Right lobe of liver (tissue), 6 donors: ENCODE measurements around the gene FAF2. TPM values are rescaled to one million over a fixed set of nuclear protein-coding genes. Genes with fewer than 3 reads are reported as not detected.

Source experiments
- ATAC-seq, 4 donors: fragments of 200-7000 bp; cut with Tn5 transposase; one replicate each; pipeline ENCODE4 v1.9.1; 2020; ENCODE audit warnings: mild to moderate bottlenecking in 4 of 4, moderate library complexity in 4 of 4
- DNase-seq, 3 donors: peaks; one replicate each; pipeline ENCODE4 v3.0.0-alpha.2; 2020
- H3K27ac ChIP-seq, 3 donors: fragments of 200-600 bp; one replicate each; pipeline ENCODE4 v1.8.0; 2022
- H3K27me3 ChIP-seq, 2 donors: fragments of 200-600 bp; one replicate each; pipeline ENCODE4 v1.8.0; 2022
- H3K36me3 ChIP-seq, 4 donors: fragments of 200-600 bp; sonication (generic) in 1 of 4; one replicate each; pipeline versions ENCODE4 v1.5.1 to v1.8.0; 2017 to 2022; ENCODE audit warnings: control low read depth in 1 of 4
- H3K4me1 ChIP-seq, 4 donors: fragments of 200-600 bp; sonication (generic) in 1 of 4; one replicate each; pipeline versions ENCODE4 v1.5.1 to v1.8.0; 2017 to 2022; ENCODE audit warnings: control low read depth in 1 of 4
- H3K4me3 ChIP-seq, 3 donors: fragments of 200-600 bp; one replicate each; pipeline ENCODE4 v1.8.0; 2022
- H3K9me3 ChIP-seq, 4 donors: fragments of 200-600 bp; sonication (generic) in 1 of 4; one replicate each; pipeline versions ENCODE4 v1.5.1 to v1.8.0; 2017 to 2022; ENCODE audit warnings: control low read depth in 1 of 4
- CTCF ChIP-seq, 4 donors: fragments of 200-600 bp in 3 of 4; fragments of 450-650 bp in 1 of 4; IDR thresholded peaks; one replicate each; pipeline versions ENCODE4 v1.5.1 to v1.8.0; 2016 to 2022; ENCODE audit warnings: antibody characterized with exemption in 4 of 4, mild to moderate bottlenecking in 2 of 4
- POLR2A ChIP-seq: fragments of 450-650 bp; IDR thresholded peaks from one replicate; pipeline ENCODE4 v1.6.1; 2017; ENCODE audit warnings: antibody characterized with exemption, mild to moderate bottlenecking
- WGBS: methylation state at CpG from one replicate; pipeline ENCODE4 v1.1.6; 2018; ENCODE audit warnings: low coverage, low lambda C conversion rate; ENCODE audit not compliant: insufficient coverage; ENCODE audit errors: missing lambda C conversion rate; 5-methylcytosine and 5-hydroxymethylcytosine counted together
- intact Hi-C, 2 donors: fragments of 100-400 bp; cut with DNase I; formaldehyde crosslinking; loops; one replicate each; pipeline versions ENCODE4 v1.11.2 to v1.14.1; 2022
- total RNA-seq, 6 experiments: library from RNA; depleted of rRNA in 2 of 6; stranded (reverse); fragments of >200 nt in 2 of 6; fragmentation: NEBNext Ultra II Directional in 3 of 6; extraction: Animal tissue kit (Norgen Biotek cat#: 25700) in 3 of 6; gene quantifications; one replicate each; pipeline versions ENCODE4 v1.1.0 to v1.2.4, GENCODE V29; 2016 to 2023
- donor health status: DM: no; HTN: yes; CAD: no.
- donor health status: DM: no; HTN: no; CAD: no.
- donor health status: DM: no; HTN: no; CAD: no.
- donor health status: DM: no; HTN: yes; CAD: no.
- donor health status: DM: no; HTN: yes; CAD: no.

FAF2 gene
- total RNA-seq, 6 experiments from 2014 or later = 17.5 to 23.3 (median 19.8) TPM

- intact Hi-C loops = no loop called here
- H3K27me3 ChIP-seq = no peaks in the 10 kb centered on the region
- no peak overlapping the region for H3K4me3 ChIP-seq
- no peak overlapping the region for H3K27ac ChIP-seq
- no peaks in the 10 kb centered on the region for H3K9me3 ChIP-seq
- H3K36me3 ChIP-seq = no peaks in the 10 kb centered on the region
- DNase-seq = no peak
- WGBS = 88% methylated on average over 7 of the region's 7 CpGs
- TF ChIP-seq CTCF (IDR thresholded peaks at IDR 0.05) (no peak), POLR2A (no peak)
- peaks cover 0 to 27% (median 6%) of the 10 kb centered on the region in 4 donors for H3K4me1 ChIP-seq
- no peak for ATAC-seq
Measured at GRCh38 chr5:176473335-176474006, 25.3 kb downstream of the FAF2 start.

- intact Hi-C loops = no loop called here
- peaks cover 0 to 17% (median under 1%) of the 10 kb centered on the region in 4 donors for H3K4me1 ChIP-seq
- ATAC-seq (no peak), DNase-seq (no peak)
- no peaks in the 10 kb centered on the region for H3K27me3 ChIP-seq
- no peak overlapping the region for H3K27ac ChIP-seq
- TF ChIP-seq POLR2A (no peak), CTCF (IDR thresholded peaks at IDR 0.05) (no peak)
- no peaks in the 10 kb centered on the region for H3K9me3 ChIP-seq
- WGBS = 100% methylated on average over 1 of the region's 1 CpG
- no peak overlapping the region for H3K4me3 ChIP-seq
- peaks cover 0 to 2% (median 0%) of the 10 kb centered on the region in 4 donors for H3K36me3 ChIP-seq
Measured at GRCh38 chr5:176474476-176474875, 26.3 kb downstream of the FAF2 start.

GRCh38 chr5:176481711-176482110 is 33.5 kb downstream of the FAF2 start:
- H3K27me3 ChIP-seq = no peaks in the 10 kb centered on the region
- H3K4me3 ChIP-seq = no peak overlapping the region
- peaks cover 0 to 12% (median 2%) of the 10 kb centered on the region in 4 donors for H3K36me3 ChIP-seq
- DNase-seq (no peak), ATAC-seq (no peak)
- intact Hi-C loops = no loop called here
- WGBS = 87% methylated on average over 3 of the region's 4 CpGs
- TF ChIP-seq CTCF (IDR thresholded peaks at IDR 0.05) (no peak), POLR2A (no peak)
- peaks cover 0 to 12% (median 0%) of the 10 kb centered on the region in 4 donors for H3K4me1 ChIP-seq
- H3K9me3 ChIP-seq = no peaks in the 10 kb centered on the region
- H3K27ac ChIP-seq = no peak overlapping the region

- peak in 1 of 4 donors; percentile 19 for ATAC-seq
Measured at GRCh38 chr5:176485176-176485575, 37.0 kb downstream of the FAF2 start.

More at GRCh38 chr5:176485176-176485575, 37.0 kb downstream of the FAF2 start:
- no peaks in the 10 kb centered on the region for H3K27me3 ChIP-seq
- TF ChIP-seq POLR2A = no peak
- no peak for TF ChIP-seq CTCF (IDR thresholded peaks at IDR 0.05)
- no peak for DNase-seq
- intact Hi-C loops = no loop called here
- H3K36me3 ChIP-seq = peaks cover 0 to 15% (median 5%) of the 10 kb centered on the region in 4 donors
- no peaks in the 10 kb centered on the region for H3K9me3 ChIP-seq
- no peak overlapping the region for H3K4me3 ChIP-seq
- H3K27ac ChIP-seq = no peak overlapping the region
- WGBS = 78% methylated on average over 2 of the region's 2 CpGs
- H3K4me1 ChIP-seq = peaks cover 0 to 13% (median 0%) of the 10 kb centered on the region in 4 donors
